HepG2 (cell line): Measurements from ENCODE around the gene UPK1A. TPM values are rescaled to one million over a fixed set of nuclear protein-coding genes. Genes with fewer than 3 reads are reported as not detected.
A peak's percentile ranks its signal among the peaks of the same experiment; 100 is the strongest.

Experiments used
- ATAC-seq: fragments of 200-7000 bp; cut with Tn5 transposase; 3 replicates; pipeline ENCODE4 v1.9.1; 2020; ENCODE audit warnings: mild to moderate bottlenecking, moderate library complexity
- BruUV-seq: library from RNA; stranded (reverse); fragments of 400-500 nt; replicated peaks from 2 replicates; lab custom pipeline; 2021; lab: Mats Ljungman, UMichigan
- CTCF ChIA-PET: fragments of 300-600 bp; formaldehyde crosslinking; extraction: SDS; loops from one replicate; lab custom pipeline; 2021; ENCODE audit warnings: low total read pairs, inconsistent platforms, low intra/inter-chr PET ratio; lab: Yijun Ruan, JAX
- POLR2A ChIA-PET: fragments of 350-600 bp; sonication (Branson Sonifier 250); formaldehyde crosslinking; loops from one replicate; lab custom pipeline; 2020; ENCODE audit warnings: antibody characterized with exemption, inconsistent platforms; lab: Yijun Ruan, JAX
- DNase-seq: peaks from one replicate; pipeline ENCODE4 v3.0.0-alpha.2; 2015; ENCODE audit warnings: low spot score
- FAIRE-seq: peaks from 3 replicates; lab custom pipeline; 2011; peaks lifted over from hg19 to GRCh38; lab: Jason Lieb, UNC
- H2AFZ ChIP-seq: one replicate; pipeline ENCODE4 v1.6.1; 2011; ENCODE audit warnings: low read length, inconsistent platforms
- H3K27ac ChIP-seq: fragments of 300-600 bp; 3 replicates; pipeline ENCODE4 v1.8.0; 2011; ENCODE audit warnings: mixed run types, mild to moderate bottlenecking, mixed read lengths, low read length, inconsistent platforms; ENCODE audit not compliant: insufficient read depth; ENCODE audit errors: extremely low read length
- H3K27me3 ChIP-seq, 2 experiments: fragments of 200-600 bp in 1 of 2; 2 replicates in 1 of 2; 3 replicates in 1 of 2; pipeline versions ENCODE4 v1.6.0 to v1.8.0; 2011; ENCODE audit warnings: low read length in 2 of 2, mild to moderate bottlenecking in 2 of 2, moderate library complexity in 2 of 2, inconsistent platforms in 1 of 2; ENCODE audit not compliant: insufficient read depth in 2 of 2, control insufficient read depth in 1 of 2
- H3K36me3 ChIP-seq, 2 experiments: fragments of 200-600 bp in 1 of 2; replicated peaks in 1 of 2; 2 replicates in 1 of 2; 3 replicates in 1 of 2; pipeline versions ENCODE4 v1.5.1 to v1.8.0; 2011; ENCODE audit warnings: low read length in 2 of 2, inconsistent platforms in 1 of 2; ENCODE audit not compliant: insufficient read depth in 2 of 2, control insufficient read depth in 1 of 2
- H3K4me1 ChIP-seq: 2 replicates; pipeline ENCODE4 v1.5.1; 2012; ENCODE audit warnings: low read length, inconsistent platforms; ENCODE audit not compliant: insufficient read depth
- H3K4me2 ChIP-seq: 2 replicates; pipeline ENCODE4 v1.6.0; 2011; ENCODE audit warnings: low read depth, low read length, inconsistent platforms
- H3K4me3 ChIP-seq, 3 experiments: fragments of 200-600 bp in 1 of 3; sonication (generic), shearing (Covaris generic) in 1 of 3; replicated peaks in 1 of 3; 2 replicates each; pipeline ENCODE4 v1.5.1; 2011 to 2016; ENCODE audit warnings: low read length in 3 of 3, inconsistent platforms in 2 of 3, low read depth in 2 of 3, mild to moderate bottlenecking in 2 of 3, control low read depth in 1 of 3, mixed read lengths in 1 of 3; ENCODE audit not compliant: insufficient read depth in 1 of 3
- H3K79me2 ChIP-seq: one replicate; pipeline ENCODE4 v1.6.1; 2011; ENCODE audit warnings: low read length, inconsistent platforms; ENCODE audit not compliant: insufficient read depth
- H3K9ac ChIP-seq: 2 replicates; pipeline ENCODE4 v1.6.0; 2011; ENCODE audit warnings: mild to moderate bottlenecking, low read depth, low read length, inconsistent platforms; ENCODE audit not compliant: insufficient read depth
- H3K9me3 ChIP-seq: 2 replicates; pipeline ENCODE4 v1.5.1; 2012; ENCODE audit warnings: mild to moderate bottlenecking, low read length
- H4K20me1 ChIP-seq: 2 replicates; pipeline ENCODE4 v1.6.0; 2011; ENCODE audit warnings: inconsistent platforms, mild to moderate bottlenecking, low read length, moderate library complexity; ENCODE audit not compliant: insufficient read depth
- ATRX ChIP-seq: sonication (generic); formaldehyde crosslinking; IDR thresholded peaks from 2 replicates; pipeline ENCODE4 v1.4.0; 2020; ENCODE audit warnings: missing genetic modification reagents, borderline replicate concordance
- HMGXB4 ChIP-seq, 2 experiments: sonication (generic) in 1 of 2; formaldehyde crosslinking in 1 of 2; IDR thresholded peaks; 2 replicates each; pipeline versions ENCODE4 v1.4.0 to v1.6.1; 2018 to 2020; ENCODE audit warnings: missing genetic modification reagents in 2 of 2, borderline replicate concordance in 1 of 2, low read depth in 1 of 2, mild to moderate bottlenecking in 1 of 2, missing biosample characterization in 1 of 2
- MAZ ChIP-seq, 2 experiments: sonication (generic) in 1 of 2; formaldehyde crosslinking in 1 of 2; IDR thresholded peaks; 2 replicates each; pipeline versions ENCODE4 v1.5.0 to v1.6.1; 2012 to 2020; ENCODE audit warnings: low read depth in 2 of 2, mild to moderate bottlenecking in 2 of 2, borderline replicate concordance in 1 of 2, improper control_type of control experiment in 1 of 2, low read length in 1 of 2, missing genetic modification reagents in 1 of 2, moderate library complexity in 1 of 2
- MIER3 ChIP-seq: IDR thresholded peaks from 2 replicates; pipeline ENCODE4 v1.6.1; 2016; ENCODE audit warnings: missing compliant biosample characterization, borderline replicate concordance
- SP4 ChIP-seq: sonication (generic); formaldehyde crosslinking; IDR thresholded peaks from 2 replicates; pipeline ENCODE4 v1.8.1; 2023; ENCODE audit warnings: mild to moderate bottlenecking, missing genetic modification reagents
- SYNCRIP ChIP-seq: fragments of 200-400 bp; formaldehyde crosslinking; IDR thresholded peaks from 2 replicates; pipeline ENCODE4 v1.6.1; 2018; ENCODE audit warnings: mild to moderate bottlenecking, low read depth, low read length; ENCODE audit not compliant: insufficient read depth
- ZBTB33 ChIP-seq: sonication (generic); formaldehyde crosslinking; IDR thresholded peaks from 2 replicates; pipeline ENCODE4 v1.4.0; 2020; ENCODE audit warnings: missing genetic modification reagents
- ZNF552 ChIP-seq: sonication (generic); formaldehyde crosslinking; IDR thresholded peaks from 2 replicates; pipeline ENCODE4 v1.9.0; 2022; ENCODE audit warnings: missing genetic modification reagents, mild to moderate bottlenecking, borderline replicate concordance
- WGBS: methylation state at CpG from one replicate; pipeline ENCODE4 v1.1.6; 2017; ENCODE audit warnings: low lambda C conversion rate; 5-methylcytosine and 5-hydroxymethylcytosine counted together
- in situ Hi-C: cut with HindIII; loops from 2 replicates; pipeline ENCODE4 v1.10.0; 2017; ENCODE audit warnings: low pct_unique_long_range_greater_than_20kb; ENCODE audit not compliant: extremely low pct_ligation_motif_present
- intact Hi-C: fragments of 100-400 bp; cut with micrococcal nuclease; formaldehyde crosslinking; loops from one replicate; pipeline ENCODE4 v1.10.0; 2022; ENCODE audit not compliant: unreplicated experiment
- polyA plus RNA-seq, 8 experiments: library from polyadenylated mRNA; depleted of rRNA in 3 of 8; stranded (reverse) in 7 of 8; unstranded in 1 of 8; fragments of >200 nt; fragmentation: Illumina TruSeq in 4 of 8; extraction: Trizol in 4 of 8; gene quantifications; 2 replicates each; pipeline versions ENCODE4 v1.2.1 to v1.2.3, GENCODE V29; 2011 to 2016; ENCODE audit warnings: low read depth in 4 of 8, missing spikeins in 1 of 8, mixed read lengths in 1 of 8; ENCODE audit not compliant: insufficient read depth in 1 of 8
- total RNA-seq, 5 experiments: library from RNA; depleted of rRNA; stranded (reverse); fragments of >200 nt; fragmentation: Illumina TruSeq; extraction: Trizol; gene quantifications; 2 replicates each; pipeline ENCODE4 v1.2.3, GENCODE V29; 2016; ENCODE audit warnings: low read depth in 1 of 5

The UPK1A gene
- total and polyA plus RNA-seq, 2 of the 13 experiments (the other 11 are each of a cell fraction or from before 2014, with no cell fraction given): 2.9 TPM; not detected in 1

- no peak overlapping the region for H2AFZ ChIP-seq
- no peaks in the 10 kb centered on the region for H3K79me2 ChIP-seq
- ATAC-seq (peak; percentile 36; the same call in 1 of the 3 replicates), FAIRE-seq (peak; percentile 66), DNase-seq (no peak)
- no peak overlapping the region for H3K9ac ChIP-seq
- no peak overlapping the region for H3K4me2 ChIP-seq
- no peak overlapping the region for H3K4me3 ChIP-seq
- no peak for TF ChIP-seq ZNF552
- TF ChIP-seq SP4: no peak
- no peak for TF ChIP-seq SYNCRIP
- no peak for TF ChIP-seq MAZ (IDR thresholded peaks at IDR 0.05; ENCODE audit: borderline replicate concordance, low read depth, low read length)
- TF ChIP-seq MAZ (CRISPR knock-in tag; IDR thresholded peaks at IDR 0.05; ENCODE audit: low read depth): no peak
- TF ChIP-seq MIER3: no peak
- peaks cover 25% of the 10 kb centered on the region for H3K4me1 ChIP-seq
- H4K20me1 ChIP-seq: no peaks in the 10 kb centered on the region
- H3K36me3 ChIP-seq: peaks cover 15 to 34% of the 10 kb centered on the region in 2 experiments
- no TSS peak for BruUV-seq
- ChIA-PET CTCF (no interaction called here), POLR2A (interaction anchor here (2.1 kb wide), 1 partner anchor 10 kb away, joined by 8 read pairs; the partner anchor contains the start of gene COX6B1)
- no peaks in the 10 kb centered on the region for H3K27me3 ChIP-seq
- 85% methylated on average over 15 of the region's 15 CpGs for WGBS
- H3K27ac ChIP-seq: no peak overlapping the region
- in situ Hi-C loops (no loop called here), intact Hi-C loops (no loop called here)
- no peaks in the 10 kb centered on the region for H3K9me3 ChIP-seq
Observed at GRCh38 chr19:35657904-35658700, 8.2 kb upstream of the UPK1A start.

GRCh38 chr19:35661995-35662340 is 4.3 kb upstream of the UPK1A start:
- Histone ChIP-seq H4K20me1 (no peaks in the 10 kb centered on the region), H2AFZ (no peak overlapping the region), H3K36me3 (peaks cover 6 to 8% of the 10 kb centered on the region in 2 experiments; a peak in 4 of 5 replicates), H3K9me3 (no peaks in the 10 kb centered on the region), H3K4me2 (0 out of 2 replicates have a peak overlapping the region, but pooled peaks have one; percentile 65), H3K27ac (peak overlapping the region; percentile 66), H3K27me3 (no peaks in the 10 kb centered on the region), H3K9ac (no peak overlapping the region)
- ATAC-seq (no peak), DNase-seq (no peak)
- POLR2A ChIA-PET: interaction anchor here (0.6 to 3.6 kb wide), 9 partner anchors 10 to 150 kb away, joined by 3 to 44 read pairs (median 5); partner anchors contain the start of genes COX6B1, LIN37, PRODH2 and RBM42
- CTCF ChIA-PET: no interaction called here
- BruUV-seq: no TSS peak
- 94% methylated on average over 6 of the region's 6 CpGs for WGBS
- no peak for TF ChIP-seq ATRX (CRISPR knock-in tag)
- 0 out of 4 replicates have a peak, but pooled peaks of 1 of the 2 experiments have one; percentile 1 for TF ChIP-seq HMGXB4 (CRISPR knock-in tag; IDR thresholded peaks at IDR 0.05; ENCODE audit: borderline replicate concordance in 1 of 2, low read depth in 1 of 2)
- peak; percentile 18; the same call in 1 of the 2 replicates for TF ChIP-seq ZBTB33 (CRISPR knock-in tag)
- TF ChIP-seq, all 625 proteins: peak for 2
- no peak overlapping the region for H3K4me3 ChIP-seq
- in situ Hi-C loops (no loop called here), intact Hi-C loops (loop anchor here (1.0 kb wide), 1 partner anchor 14 kb away; the partner anchor contains the start of gene COX6B1)
- FAIRE-seq: no peak
- no peaks in the 10 kb centered on the region for H3K79me2 ChIP-seq
- peaks cover 25% of the 10 kb centered on the region for H3K4me1 ChIP-seq
